ENCODE data around the gene CDH4.

CDH4 gene

DNA sequence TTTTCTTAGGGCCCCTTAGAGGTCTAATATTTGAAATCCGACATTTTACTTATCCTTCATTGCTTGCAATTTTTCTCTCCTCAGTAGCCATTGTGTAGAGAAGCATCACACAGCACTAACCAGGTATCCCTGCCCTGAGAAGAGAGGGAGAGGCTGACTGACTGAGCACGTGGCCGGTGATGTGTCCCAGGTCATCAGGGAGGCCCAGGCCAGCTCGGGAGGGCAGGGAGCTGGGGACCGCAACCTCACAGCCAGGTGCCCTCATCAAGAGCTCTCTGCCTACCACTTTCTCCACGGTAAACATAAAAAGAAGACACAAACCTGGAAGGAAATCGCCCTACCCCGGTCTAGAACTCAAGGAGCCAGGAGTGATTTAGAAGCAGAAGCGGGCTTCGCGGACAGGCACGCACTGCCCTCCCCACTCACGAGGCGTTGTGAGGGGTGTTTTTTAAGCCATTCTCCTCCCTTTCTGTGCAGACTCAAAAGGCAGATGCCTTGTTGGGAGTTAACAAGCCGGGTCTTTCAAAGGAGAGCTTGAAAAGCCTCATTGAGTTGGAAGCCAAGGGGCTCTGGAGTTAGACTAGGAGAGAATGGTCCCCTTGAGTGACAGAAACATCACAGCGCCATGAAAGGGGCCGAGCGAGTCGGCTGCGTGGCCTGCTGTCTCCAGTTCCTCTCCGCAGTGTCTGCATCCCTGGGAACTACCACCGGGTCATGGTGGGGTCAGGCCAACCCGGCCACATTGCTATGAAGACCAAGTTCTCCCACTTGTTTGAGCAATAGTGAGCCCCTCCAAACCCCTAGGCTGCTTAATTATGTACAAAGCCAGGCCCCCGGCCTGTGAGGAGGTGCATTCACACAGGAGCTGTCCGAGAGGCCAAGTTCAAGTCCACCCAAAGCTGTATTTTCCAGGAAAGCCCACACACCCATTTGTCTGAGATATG, 285.4 kb downstream of the CDH4 start:
- no peak for DNase-seq (ENCODE audit: low spot score)

DNA sequence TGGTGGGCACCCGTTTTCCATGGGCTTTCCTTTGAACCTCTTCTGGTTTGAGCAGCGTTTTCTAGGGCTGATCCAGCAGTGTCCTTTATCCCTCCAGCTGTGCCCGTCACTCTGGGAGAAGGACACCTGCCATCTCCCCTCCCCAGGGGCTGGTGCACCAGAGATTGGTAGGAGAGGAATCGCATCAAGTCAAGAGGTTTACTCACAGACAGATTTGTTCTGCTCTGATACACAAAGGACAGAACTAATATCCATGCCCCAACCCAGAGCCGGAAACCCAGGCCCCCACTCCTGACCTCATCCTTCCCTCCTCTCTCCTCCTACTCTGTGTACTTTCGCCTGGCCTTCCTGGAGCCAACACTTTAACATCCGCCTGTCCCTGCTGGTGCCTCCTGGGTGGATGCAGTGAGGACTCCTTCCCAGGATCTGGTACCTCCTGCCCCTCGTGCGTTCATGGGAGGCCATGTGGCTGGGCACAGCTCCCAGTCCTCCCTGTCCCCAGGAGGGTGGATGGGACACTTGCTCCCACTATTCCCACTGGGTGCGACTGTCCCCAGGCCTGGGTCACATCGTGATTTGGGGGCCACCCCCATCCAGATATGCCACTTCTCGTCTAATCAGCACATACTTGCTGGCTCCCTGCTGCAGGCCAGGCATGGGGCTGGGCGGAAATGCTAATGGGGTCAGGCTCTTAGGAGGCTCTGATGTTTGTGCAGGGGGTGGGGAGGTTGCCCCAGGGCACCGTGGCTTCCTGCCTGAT, 286.3 kb downstream of the CDH4 start:
- DNase-seq (ENCODE audit: low spot score): no peak

DNA sequence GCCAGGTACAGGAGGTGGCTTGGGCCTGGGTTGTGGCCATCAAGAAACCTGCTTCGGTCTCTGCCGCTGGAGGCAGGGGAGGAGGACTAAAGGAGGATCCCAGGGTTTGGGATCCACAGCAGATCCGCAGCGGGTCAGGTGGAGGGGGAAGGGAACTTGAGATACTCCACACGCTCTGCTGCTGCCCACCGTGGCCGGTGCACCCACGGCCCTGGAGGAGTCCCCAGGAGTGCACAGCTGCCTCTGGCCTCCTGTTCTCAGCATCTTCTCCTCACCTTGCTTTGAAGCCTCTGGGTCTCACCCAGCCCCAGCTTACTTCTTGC, 286.8 kb downstream of the CDH4 start:
- no peak for DNase-seq (ENCODE audit: low spot score)

DNA sequence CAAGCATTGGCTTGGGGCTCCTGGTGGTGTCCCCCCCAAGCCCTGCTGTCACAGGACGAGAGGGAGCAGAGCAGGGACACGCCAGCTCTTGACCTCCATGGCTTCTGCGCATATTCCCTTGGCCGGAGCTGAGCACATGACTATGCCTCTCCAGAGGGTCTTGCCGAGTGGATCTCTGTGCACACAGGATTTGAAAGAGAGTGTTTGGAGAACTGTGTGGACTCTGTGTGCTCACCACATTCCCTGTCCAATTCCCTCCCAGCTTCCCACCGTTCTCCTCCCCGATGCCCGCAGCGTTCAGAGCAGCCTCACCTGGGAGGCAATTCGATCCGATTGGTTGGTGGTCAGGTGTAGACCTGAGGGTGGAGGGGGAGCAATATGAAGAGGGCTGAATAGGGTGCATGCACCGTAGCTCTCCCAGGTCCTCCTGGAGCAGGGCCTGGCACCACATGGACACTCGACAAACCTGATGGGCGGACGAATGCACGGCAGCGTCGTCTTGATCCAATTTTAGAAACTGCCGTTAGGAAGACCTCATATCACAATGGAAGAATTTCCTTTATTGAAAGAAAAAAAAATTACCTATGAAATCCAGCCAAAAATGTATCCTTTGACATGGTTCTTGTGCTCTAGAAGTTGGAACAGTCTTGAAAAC, 287.8 kb downstream of the CDH4 start:
- no peak for DNase-seq (ENCODE audit: low spot score)

DNA sequence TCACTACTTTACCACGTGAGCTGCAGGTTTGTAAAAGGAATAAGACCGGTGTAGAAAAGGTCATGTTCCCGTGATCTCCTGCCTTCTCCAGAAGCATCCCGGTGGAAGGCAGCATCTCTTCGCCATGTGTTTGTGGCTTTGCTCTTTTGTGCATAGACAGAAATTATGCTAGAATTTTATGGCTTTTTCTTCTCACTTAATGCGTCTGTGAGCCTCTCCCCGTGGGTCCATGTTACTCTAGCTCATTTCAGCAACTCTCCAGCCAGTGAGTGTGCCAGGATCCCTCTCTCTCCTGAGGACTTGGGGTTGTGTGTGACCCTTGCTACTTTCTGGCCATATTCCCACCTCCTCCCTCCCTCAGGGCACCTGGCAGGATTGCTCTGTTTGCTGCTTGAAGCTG, 289.5 kb downstream of the CDH4 start:
- no peak for DNase-seq (ENCODE audit: low spot score)

DNA sequence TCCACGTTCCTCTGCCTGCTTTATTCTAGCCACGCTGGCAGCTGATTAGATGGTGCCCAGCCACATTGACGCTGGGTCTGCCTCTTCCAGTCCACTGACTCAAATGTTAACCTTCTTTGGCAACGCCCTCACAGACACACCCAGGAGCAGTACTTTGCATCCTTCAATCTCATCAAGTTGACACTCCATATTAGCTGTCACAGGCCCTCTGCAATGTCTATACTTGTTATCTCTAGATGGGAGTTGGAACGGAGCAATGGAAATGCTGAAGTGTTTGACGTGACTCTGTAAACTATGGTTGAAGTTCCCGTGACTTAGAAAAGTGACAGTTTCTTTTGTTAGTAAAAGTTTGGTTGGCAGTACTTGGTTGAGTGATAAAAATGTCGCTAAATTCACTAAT, 291.0 kb downstream of the CDH4 start:
- no peak for DNase-seq (ENCODE audit: low spot score)

DNA sequence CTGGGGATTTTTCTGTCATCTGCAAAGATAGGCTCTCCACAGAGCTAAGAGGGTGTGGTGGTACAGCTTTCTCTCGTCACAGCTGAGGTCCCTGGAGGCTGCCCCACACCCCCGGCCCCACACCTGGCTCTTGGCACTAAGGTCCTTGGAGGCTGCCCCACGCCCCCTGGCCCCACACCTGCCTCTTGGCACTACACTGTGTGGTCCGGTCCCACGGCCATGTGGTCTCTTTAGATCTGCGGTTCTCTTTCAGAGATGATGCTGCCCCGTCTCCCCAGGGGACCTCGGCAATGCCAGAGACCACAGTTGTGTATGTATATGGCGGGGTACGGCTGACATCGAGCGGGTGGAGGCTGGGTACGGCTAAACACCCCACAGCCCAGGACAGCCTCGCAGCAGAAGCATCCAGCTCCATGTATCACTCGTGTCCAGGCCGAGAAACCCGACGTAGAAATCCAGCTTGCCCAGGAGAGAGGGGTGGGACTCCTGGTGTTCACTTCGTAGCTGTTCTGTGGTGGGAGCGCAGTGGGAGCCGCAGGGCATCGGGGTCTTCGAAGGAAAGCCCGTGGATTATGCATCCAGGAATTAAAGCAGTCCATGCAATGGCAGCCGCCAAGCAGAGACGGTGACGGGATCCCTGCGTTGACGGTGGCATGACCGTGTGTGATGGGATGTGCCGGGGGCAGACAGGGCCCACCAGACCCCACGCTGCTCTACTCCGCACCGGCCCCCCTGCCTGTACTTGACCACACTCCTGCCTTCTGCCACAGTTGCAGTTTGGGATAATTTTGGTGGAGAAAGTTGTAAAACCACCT, 292.1 kb downstream of the CDH4 start:
- no peak for DNase-seq (ENCODE audit: low spot score)

DNA sequence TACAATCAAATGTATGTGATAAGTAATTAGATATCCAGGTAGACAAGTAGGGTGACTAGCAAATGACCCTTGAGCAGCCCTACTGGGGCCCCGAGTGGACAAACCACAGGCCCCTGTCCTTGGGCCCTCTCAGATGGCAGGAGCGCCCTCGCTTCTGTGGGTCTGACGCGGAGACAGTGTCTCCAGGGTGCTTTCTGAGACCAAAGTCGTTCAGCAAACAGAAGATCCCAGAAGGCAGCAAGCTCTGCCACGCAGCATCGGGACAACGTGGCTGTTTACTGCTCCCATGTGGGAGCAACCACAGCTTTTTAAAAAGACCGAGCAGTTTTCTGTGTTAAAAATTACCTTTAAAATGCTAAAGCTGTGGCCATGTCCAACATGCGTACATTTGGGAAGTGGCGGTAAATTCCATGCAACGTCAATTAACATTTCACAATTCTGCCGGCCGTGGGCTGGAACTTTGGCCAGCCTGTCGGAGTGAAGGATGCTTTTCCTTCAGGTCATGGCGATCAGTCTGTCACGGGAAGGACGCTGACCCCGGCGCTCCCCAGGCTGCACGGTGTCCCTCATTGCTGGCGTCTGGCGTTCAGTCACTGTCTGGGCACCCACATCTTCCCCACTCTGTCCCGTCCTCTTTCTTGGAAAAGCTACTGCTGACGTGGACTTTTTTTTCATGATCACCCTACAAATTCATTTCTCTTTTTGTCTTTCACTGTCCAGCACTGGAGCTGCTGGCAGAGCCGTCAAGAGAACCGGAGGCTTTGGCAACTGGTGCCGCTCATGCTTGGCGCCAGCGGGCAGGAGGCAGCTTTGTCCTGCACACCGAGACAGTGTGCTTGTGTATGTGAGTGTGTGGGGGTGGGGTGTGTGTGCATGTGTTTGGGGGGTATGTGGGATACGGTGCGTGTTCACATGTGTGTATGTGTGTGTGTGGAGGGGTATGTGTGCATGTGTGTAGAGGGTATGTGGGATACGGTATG, 293.1 kb downstream of the CDH4 start:
- no peak for DNase-seq (ENCODE audit: low spot score)

DNA sequence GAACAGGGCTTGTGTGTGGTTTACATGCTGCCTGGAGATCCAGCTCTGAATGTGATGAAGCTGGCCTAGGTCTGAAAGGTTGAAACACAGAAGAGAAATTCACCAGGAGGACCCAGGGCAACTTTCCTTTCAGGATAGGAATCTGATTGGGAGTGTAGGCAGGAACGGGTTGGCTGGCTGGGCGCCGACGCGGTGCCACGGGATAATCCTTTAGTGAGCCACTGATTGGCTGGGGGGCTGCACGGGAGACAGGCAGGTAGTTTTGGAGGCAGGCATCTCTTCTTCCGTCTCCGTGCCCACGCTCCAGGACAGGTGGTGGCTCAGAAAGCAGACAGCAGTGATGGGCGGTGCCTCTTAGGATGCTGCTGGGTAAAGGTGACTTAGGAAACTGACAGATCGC, 294.6 kb downstream of the CDH4 start:
- no peak for DNase-seq (ENCODE audit: low spot score)

DNA sequence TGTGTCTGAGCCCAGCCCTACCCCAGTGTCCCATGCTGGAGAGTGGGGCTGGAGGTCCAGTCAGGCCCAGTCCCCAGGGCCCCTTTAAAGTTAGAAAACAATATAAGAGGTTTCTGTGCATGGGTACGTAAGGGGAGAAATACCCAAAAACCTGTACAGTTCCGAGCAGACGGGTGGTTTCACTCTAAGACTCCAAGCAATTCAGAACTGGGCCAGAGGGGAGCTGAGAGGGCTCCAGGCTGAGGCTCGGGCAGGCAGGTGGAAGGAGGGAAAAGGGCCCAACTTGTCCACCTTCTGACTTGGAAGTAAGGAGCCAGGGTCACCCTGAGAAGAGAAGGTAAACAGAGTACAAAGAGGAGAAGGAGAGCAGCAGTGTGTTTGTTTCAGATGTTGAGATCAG, 296.0 kb downstream of the CDH4 start:
- DNase-seq (ENCODE audit: low spot score): no peak

DNA sequence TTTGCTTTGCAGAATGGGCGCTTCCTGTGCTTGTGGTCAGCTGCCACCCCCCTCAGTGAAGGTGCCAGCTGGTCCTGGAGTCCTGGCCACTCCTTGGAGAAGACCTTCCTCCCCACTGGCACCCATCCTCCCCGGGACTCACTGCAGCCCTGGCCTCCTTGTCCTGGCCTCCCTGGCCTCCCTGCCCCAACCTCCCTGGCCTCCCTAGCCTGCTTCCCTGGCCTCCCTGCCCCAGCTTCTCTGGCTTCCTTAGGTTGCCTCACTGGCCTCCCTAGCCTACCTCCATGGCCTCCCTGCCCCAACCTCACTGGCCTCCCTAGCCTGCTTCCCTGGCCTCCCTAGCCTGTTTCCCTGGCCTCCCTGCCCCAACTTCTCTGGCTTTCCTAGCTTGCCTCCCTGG, 297.8 kb downstream of the CDH4 start:
- DNase-seq (ENCODE audit: low spot score): no peak

DNA sequence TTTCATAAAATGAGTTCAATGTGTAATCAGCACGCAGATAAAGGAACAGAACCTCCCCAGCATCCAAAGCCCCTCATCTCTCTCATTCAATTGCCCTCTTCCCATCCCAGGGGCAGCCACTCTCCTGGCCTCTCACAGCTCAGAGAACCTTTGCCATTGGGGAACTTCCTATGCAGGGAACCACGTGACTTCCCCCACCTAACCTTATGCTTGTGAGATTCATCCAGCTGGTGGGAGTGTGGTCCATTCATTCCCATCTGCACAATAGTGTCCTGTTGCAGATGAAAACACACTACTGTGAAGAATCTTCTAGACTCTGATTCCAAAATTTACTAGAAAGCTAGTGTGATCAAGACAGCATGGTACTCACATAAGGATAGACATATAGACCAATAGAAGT, 299.3 kb downstream of the CDH4 start:
- no peak for DNase-seq (ENCODE audit: low spot score)

DNA sequence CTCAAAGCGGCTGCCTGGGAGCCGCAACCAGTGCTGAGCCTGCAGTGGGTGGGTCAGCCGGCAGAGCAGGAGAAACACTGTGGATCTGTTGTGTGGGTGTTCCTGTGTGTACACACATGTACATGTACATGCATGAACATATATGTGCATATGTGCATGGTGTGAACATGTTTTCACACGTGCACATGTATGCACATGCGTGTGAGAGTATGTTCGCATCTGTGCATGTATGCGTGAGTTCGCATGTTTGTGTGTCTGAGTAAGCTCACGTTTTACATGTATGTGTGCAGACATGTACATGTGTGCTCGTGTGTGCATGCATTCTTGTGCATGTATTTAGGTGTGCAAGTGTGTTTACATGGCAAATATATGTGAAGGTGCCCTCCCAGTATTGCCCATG, 302.6 kb downstream of the CDH4 start:
- DNase-seq (ENCODE audit: low spot score): no peak

DNA sequence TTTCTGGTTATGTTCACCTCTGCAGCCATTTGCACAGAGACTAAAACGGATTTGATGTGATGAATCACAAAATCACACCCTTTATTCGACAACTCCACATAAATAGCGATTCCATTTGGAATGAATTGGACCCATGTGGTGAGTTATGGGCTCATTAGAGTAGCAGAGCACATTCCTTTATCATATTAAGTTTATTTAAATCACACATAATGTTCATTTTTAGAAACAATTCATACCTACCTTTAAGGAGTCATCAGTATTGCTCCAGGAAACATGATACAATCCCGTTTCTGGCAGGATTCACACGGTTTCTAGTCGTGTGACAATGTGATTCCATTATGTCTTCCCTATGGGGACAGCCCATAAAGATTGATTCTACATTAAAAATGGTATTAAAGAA, 303.5 kb downstream of the CDH4 start:
- no peak for DNase-seq (ENCODE audit: low spot score)

DNA sequence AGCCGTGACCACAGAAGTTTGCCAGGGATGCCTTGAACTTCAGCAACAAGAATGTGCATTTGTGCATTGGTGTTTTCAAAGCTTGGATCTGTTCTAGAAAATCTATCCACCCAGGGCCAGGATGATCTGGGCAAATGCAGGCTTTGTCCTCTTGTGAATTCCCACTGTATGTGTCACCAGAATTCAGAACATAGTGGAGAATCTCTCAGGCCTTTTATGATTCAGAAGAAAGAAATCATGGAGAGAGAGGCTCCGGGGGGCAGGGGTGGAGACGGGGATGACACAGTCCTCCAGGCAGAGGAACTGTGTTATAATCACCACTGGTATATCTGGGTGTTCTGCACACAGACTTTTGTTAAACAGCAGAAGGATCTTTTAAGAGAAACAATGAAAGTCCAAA, 304.1 kb downstream of the CDH4 start:
- no peak for DNase-seq (ENCODE audit: low spot score)

DNA sequence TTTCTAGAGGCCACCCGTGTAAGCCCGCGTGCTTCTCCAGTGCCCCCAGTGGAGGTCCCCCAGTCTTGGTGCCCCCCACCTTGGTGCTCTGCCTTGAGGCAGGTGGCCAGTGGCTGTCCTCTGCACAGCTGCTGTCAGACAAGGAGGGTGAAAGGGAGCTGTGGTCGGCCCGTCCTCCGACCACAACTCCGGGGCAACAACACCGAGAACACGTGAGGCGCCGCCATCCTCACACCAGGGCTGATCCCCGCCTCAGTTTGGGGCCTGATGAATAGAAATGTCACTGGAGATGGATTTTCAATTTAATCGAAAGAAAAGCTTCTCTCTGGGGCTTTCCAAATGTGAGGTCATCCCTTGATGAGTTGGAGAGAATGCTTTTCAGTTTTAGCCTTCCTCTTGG, 304.6 kb downstream of the CDH4 start:
- no peak for DNase-seq (ENCODE audit: low spot score)

DNA sequence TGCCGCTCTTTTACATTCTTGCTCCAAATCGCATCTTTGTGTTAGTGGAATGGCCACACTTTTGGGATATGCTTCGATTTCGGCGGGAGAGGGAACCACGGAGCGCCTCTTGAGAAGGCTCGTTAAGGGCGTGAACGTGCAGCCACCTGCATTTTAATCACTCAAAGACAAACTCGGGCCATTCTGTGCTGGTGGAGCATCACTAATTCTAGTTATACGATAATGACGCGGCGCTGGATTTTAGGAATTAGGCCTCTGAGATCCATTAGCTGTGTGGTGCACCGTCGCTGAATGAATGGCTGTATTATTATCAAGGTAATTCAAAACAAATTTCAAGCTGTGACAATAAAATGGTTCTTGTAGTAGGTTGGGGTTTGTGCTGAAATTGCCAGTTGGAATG, 305.6 kb downstream of the CDH4 start:
- no peak for DNase-seq (ENCODE audit: low spot score)

DNA sequence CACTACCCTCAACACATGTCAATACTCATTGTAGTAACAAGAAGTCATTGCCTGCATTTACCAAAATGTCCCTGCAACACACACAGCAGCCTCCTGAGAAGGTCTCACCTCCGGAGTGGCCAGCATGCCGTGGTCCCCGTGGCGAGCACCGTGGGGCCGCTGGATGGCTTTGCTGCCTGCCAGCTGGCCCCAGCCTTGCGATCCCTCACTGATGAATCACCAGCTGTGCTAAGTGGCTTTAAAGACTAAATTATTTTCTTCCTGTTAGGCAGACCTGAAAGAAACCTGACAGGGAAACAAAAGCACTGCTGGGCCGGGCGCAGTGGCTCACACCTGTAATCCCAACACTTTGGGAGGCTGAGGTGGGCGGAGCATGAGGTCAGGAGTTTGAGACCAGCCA, 306.7 kb downstream of the CDH4 start:
- DNase-seq (ENCODE audit: low spot score): no peak

DNA sequence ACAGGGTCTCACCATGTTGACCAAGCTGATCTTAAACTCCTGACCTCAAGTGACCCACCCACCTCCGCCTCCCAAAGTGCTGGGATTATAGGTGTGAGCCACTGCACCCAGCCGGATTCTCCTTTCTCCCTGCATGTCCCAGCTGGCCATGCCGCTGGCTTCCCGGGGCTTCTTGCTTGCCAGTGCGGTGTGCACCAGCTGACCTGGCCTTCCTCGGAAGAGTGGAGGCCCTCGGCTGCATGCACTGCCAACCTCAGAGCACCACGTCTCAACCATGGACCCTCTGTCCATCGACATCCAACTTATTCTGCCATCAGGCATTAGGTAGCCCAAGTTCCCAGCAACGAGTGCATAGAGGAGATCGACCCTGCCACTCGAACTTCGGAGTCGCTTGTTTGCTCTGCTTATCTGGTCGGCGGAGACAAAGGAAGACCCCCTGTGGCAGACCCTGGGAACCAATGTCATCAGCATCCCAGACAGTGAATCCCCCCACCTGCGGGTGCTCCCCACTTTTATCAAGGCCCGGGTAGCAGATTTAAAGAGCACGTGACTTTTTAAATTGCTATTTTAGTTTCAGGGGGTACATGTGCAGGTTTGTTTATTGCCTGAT, 307.8 kb downstream of the CDH4 start:
- DNase-seq (ENCODE audit: low spot score): no peak

DNA sequence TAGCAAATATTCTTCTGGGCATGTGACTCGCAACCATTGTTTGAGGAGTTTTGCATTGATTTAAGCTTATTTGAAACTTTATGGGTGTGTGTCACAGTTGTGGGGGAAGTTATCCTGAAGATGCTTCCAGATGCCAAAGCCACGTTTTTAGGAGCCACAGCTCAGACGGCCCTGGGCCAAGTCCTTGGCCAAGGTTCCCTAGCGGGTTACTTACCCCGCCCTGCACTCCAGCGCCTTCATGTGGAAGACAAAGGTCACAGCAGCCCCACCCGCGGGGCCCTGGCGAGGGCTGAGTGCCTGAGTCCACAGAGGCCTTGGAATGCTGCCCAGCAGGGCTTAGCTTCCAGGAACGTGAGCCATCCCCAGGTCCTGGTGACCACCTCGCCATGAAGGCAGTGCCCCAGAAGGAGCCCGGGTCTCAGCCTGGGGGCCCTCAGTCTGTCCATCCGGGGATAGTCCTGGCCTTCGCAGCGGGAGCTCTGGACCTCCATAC, 308.3 kb downstream of the CDH4 start:
- DNase-seq (ENCODE audit: low spot score): no peak
